ENCODE results near the gene PSMA2. TPM values are rescaled to one million over a fixed set of nuclear protein-coding genes. Genes with fewer than 3 reads are reported as not detected.

Gene PSMA2
- total and polyA plus RNA-seq, 8 donors: 65.8 to 159 (median 137) TPM

GRCh38 chr7:42915356-42915755 is 16.6 kb downstream of the PSMA2 start:
- ATAC-seq (no peak), DNase-seq (no peak)
- H3K4me3 ChIP-seq: no peak overlapping the region
- intact Hi-C loops (cut with DNase I): no loop called here
- TF ChIP-seq CTCF (IDR thresholded peaks at IDR 0.05): no peak
- H3K27ac ChIP-seq: peak overlapping the region; percentile 15 to 61
- H3K4me1 ChIP-seq: peaks cover 22 to 47% of the 10 kb centered on the region in 2 donors
- peaks cover 0 to 50% of the 10 kb centered on the region in 2 donors for H3K36me3 ChIP-seq
- H3K27me3 ChIP-seq: no peaks in the 10 kb centered on the region
- H3K9me3 ChIP-seq: no peaks in the 10 kb centered on the region

- no peak for DNase-seq
- no peak for ATAC-seq
- peak overlapping the region; percentile 15 to 61 for H3K27ac ChIP-seq
- intact Hi-C loops (cut with DNase I): no loop called here
- H3K4me1 ChIP-seq: peaks cover 22 to 55% of the 10 kb centered on the region in 2 donors
- no peaks in the 10 kb centered on the region for H3K27me3 ChIP-seq
- peaks cover 0 to 41% of the 10 kb centered on the region in 2 donors for H3K36me3 ChIP-seq
- no peak overlapping the region for H3K4me3 ChIP-seq
- no peak for TF ChIP-seq CTCF (IDR thresholded peaks at IDR 0.05)
- no peaks in the 10 kb centered on the region for H3K9me3 ChIP-seq
Observed at GRCh38 chr7:42914421-42915045, 17.4 kb downstream of the PSMA2 start.

- TF ChIP-seq CTCF (IDR thresholded peaks at IDR 0.05): no peak
- H3K27me3 ChIP-seq: no peaks in the 10 kb centered on the region
- peaks cover 0 to 36% of the 10 kb centered on the region in 2 donors for H3K36me3 ChIP-seq
- H3K4me3 ChIP-seq: no peak overlapping the region
- H3K4me1 ChIP-seq: peaks cover 22 to 55% of the 10 kb centered on the region in 2 donors
- ATAC-seq (no peak), DNase-seq (no peak)
- H3K9me3 ChIP-seq: no peaks in the 10 kb centered on the region
- peak overlapping the region; percentile 15 to 28 for H3K27ac ChIP-seq
- intact Hi-C loops (cut with DNase I): no loop called here
Observed at GRCh38 chr7:42914009-42914408, 18.0 kb downstream of the PSMA2 start.

- H3K4me3 ChIP-seq: no peak overlapping the region
- no peaks in the 10 kb centered on the region for H3K27me3 ChIP-seq
- peaks cover 0 to 32% of the 10 kb centered on the region in 2 donors for H3K36me3 ChIP-seq
- TF ChIP-seq CTCF (IDR thresholded peaks at IDR 0.05): no peak
- peak overlapping the region in 1 of 2 donors; percentile 28 for H3K27ac ChIP-seq
- no peak for ATAC-seq
- no peak for DNase-seq
- no peaks in the 10 kb centered on the region for H3K9me3 ChIP-seq
- intact Hi-C loops (cut with DNase I): no loop called here
- H3K4me1 ChIP-seq: peaks cover 22 to 55% of the 10 kb centered on the region in 2 donors
Observed at GRCh38 chr7:42913591-42913990, 18.4 kb downstream of the PSMA2 start.

GRCh38 chr7:42911454-42912447 is 20.2 kb downstream of the PSMA2 start, which contains the start of gene C7orf25:
Gene C7orf25 (minus strand): TSS chr7:42912070. CDS start chr7:42910900, 1,170 bp downstream.
- no peaks in the 10 kb centered on the region for H3K9me3 ChIP-seq
- DNase-seq (peak; percentile 90 to 100 (median 96)), ATAC-seq (peak; percentile 93)
- H3K4me1 ChIP-seq: peaks cover 22 to 55% of the 10 kb centered on the region in 2 donors
- peak within 1 kb of the TSS; percentile 69 to 75 for H3K4me3 ChIP-seq
- peaks cover 0 to 14% of the 10 kb centered on the region in 2 donors for H3K36me3 ChIP-seq
- no peak for TF ChIP-seq CTCF (IDR thresholded peaks at IDR 0.05)
- H3K27ac ChIP-seq: peak within 1 kb of the TSS; percentile 79 to 85
- intact Hi-C loops (cut with DNase I): no loop called here
- H3K27me3 ChIP-seq: no peaks in the 10 kb centered on the region
